Keratinocyte (primary cell): ENCODE results near the gene GOLPH3L.
"Not testable (repeated sequence)": the region's sequence is repeated elsewhere in the genome, so short reads cannot be mapped to it uniquely, and the experiment has no call there.

Source experiments
- CTCF ChIP-seq, 3 experiments: IDR thresholded peaks in 1 of 3; conservative IDR thresholded peaks in 1 of 3; optimal IDR thresholded peaks in 1 of 3; 2 replicates in 2 of 3; 3 replicates in 1 of 3; pipeline versions ENCODE3 to v1.5.1; 2011; ENCODE audit warnings: low read length in 3 of 3, mild to moderate bottlenecking in 3 of 3, moderate library complexity in 2 of 3, control low read depth in 1 of 3, inconsistent platforms in 1 of 3; ENCODE audit not compliant: insufficient read depth in 2 of 3; ENCODE audit errors: extremely low read depth in 1 of 3
- EZH2 ChIP-seq: IDR thresholded peaks from one replicate; pipeline ENCODE4 v1.6.1; 2012; ENCODE audit warnings: inconsistent platforms, mild to moderate bottlenecking, low read length, moderate library complexity

GRCh38 chr1:150624134-150624533 lies 72.8 kb downstream of the GOLPH3L start:
- TF ChIP-seq CTCF (optimal IDR thresholded peaks at IDR 0.05 in 1 of 3, IDR thresholded peaks at IDR 0.05 in 1 of 3, conservative IDR thresholded peaks at IDR 0.05 in 1 of 3; ENCODE audit: extremely low read depth in 1 of 3, insufficient read depth in 2 of 3, low read length in 3 of 3); EZH2: not testable (repeated sequence)
